ENCODE measurements around the gene KIT. TPM values are rescaled to one million over a fixed set of nuclear protein-coding genes. Genes with fewer than 3 reads are reported as not detected.

KIT gene
- total and polyA plus RNA-seq, 7 donors = 0.69 to 58.7 (median 31.0) TPM

DNA sequence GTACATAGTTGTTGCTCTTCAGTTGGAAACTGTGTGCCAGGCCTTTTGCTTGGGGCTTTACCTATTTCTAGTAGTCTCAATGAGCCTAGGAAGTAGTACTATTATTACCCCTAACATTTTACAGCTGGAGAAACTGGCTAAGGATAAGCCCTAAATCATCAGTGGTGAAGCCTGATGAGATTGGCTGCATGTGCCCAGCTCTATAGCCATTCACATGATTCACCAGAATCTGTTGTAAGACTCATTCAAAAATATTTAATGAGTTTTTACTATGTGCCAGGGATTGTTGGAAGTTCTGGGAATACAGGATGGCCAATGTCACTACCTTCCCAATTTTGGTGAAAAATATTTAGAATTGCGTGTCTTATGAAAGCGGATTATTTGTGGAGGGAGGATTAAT, 2.8 kb downstream of the KIT start:
- intact Hi-C loops (cut with DNase I) = no loop called here
- Histone ChIP-seq H3K36me3 (no peaks in the 10 kb centered on the region), H3K9me3 (no peaks in the 10 kb centered on the region), H3K27ac (no peak overlapping the region), H3K27me3 (peaks cover 24 to 79% (median 53%) of the 10 kb centered on the region in 3 donors), H3K4me1 (peaks cover 0 to 33% (median 31%) of the 10 kb centered on the region in 4 donors), H3K4me3 (peak overlapping the region in 1 of 4 donors; percentile 50)
- DNase-seq = no peak
- TF ChIP-seq EP300 (IDR thresholded peaks at IDR 0.05) = no peak
- TF ChIP-seq CTCF (IDR thresholded peaks at IDR 0.05) = no peak
- TF ChIP-seq POLR2A (IDR thresholded peaks at IDR 0.05) = no peak
- no peak for TF ChIP-seq POLR2AphosphoS5 (IDR thresholded peaks at IDR 0.05)
- 96 to 98% methylated on average over 2 of the region's 2 CpGs for WGBS, 2 donors

GRCh38 chr4:54661169-54661568, 3.4 kb downstream of the KIT start:
- Histone ChIP-seq H3K9me3 (no peaks in the 10 kb centered on the region), H3K4me3 (peak overlapping the region in 1 of 4 donors; percentile 8), H3K36me3 (no peaks in the 10 kb centered on the region), H3K27me3 (peaks cover 24 to 79% (median 53%) of the 10 kb centered on the region in 3 donors), H3K4me1 (peaks cover 0 to 33% (median 31%) of the 10 kb centered on the region in 4 donors), H3K27ac (no peak overlapping the region)
- no peak for TF ChIP-seq CTCF (IDR thresholded peaks at IDR 0.05)
- no peak for TF ChIP-seq POLR2A (IDR thresholded peaks at IDR 0.05)
- no peak for TF ChIP-seq EP300 (IDR thresholded peaks at IDR 0.05)
- TF ChIP-seq POLR2AphosphoS5 (IDR thresholded peaks at IDR 0.05) = no peak
- intact Hi-C loops (cut with DNase I) = no loop called here
- DNase-seq = no peak
- WGBS, 2 donors = 65 to 85% methylated on average over 5 of the region's 5 CpGs

DNA sequence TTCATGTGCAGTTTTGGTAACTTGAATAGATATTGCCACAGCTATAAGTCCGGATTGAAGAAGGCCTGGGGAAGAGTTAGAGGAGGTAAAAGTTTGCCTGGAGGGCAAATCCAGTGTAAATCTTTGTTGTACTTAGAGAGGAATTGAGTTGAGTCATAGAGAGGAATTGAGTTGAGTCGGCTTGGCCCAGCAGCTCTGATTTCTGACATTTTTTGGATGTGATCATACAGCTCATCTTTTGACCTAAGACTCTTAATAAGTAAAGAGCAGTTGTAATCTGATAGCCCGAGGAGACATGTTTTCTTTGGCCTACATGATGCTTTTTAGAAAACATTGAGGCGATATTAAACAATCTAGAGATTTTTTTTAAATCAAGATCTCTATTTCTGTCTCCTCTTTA, 3.9 kb downstream of the KIT start:
- 78 to 86% methylated on average over 4 of the region's 4 CpGs for WGBS, 2 donors
- intact Hi-C loops (cut with DNase I) = no loop called here
- peaks cover 24 to 79% (median 53%) of the 10 kb centered on the region in 3 donors for H3K27me3 ChIP-seq

GRCh38 chr4:54662123-54662522, 4.4 kb downstream of the KIT start:
- Histone ChIP-seq H3K27ac (no peak overlapping the region), H3K36me3 (no peaks in the 10 kb centered on the region), H3K4me1 (peaks cover 0 to 32% (median 29%) of the 10 kb centered on the region in 4 donors), H3K4me3 (peak overlapping the region in 1 of 4 donors; percentile 8), H3K27me3 (peaks cover 23 to 75% (median 53%) of the 10 kb centered on the region in 3 donors), H3K9me3 (no peaks in the 10 kb centered on the region)
- DNase-seq = no peak
- intact Hi-C loops (cut with DNase I) = no loop called here
- WGBS, 2 donors = 91 to 93% methylated on average over 3 of the region's 3 CpGs
- TF ChIP-seq CTCF (IDR thresholded peaks at IDR 0.05) (no peak), EP300 (IDR thresholded peaks at IDR 0.05) (no peak), POLR2AphosphoS5 (IDR thresholded peaks at IDR 0.05) (no peak), POLR2A (IDR thresholded peaks at IDR 0.05) (no peak)

More for the DNA sequence above, 3.9 kb downstream of the KIT start:
- no peak for DNase-seq
- H3K4me3 ChIP-seq = peak overlapping the region in 1 of 4 donors; percentile 8
- peaks cover 0 to 33% (median 31%) of the 10 kb centered on the region in 4 donors for H3K4me1 ChIP-seq
- no peaks in the 10 kb centered on the region for H3K36me3 ChIP-seq
- no peaks in the 10 kb centered on the region for H3K9me3 ChIP-seq
- TF ChIP-seq POLR2A (IDR thresholded peaks at IDR 0.05) (no peak), POLR2AphosphoS5 (IDR thresholded peaks at IDR 0.05) (no peak), CTCF (IDR thresholded peaks at IDR 0.05) (no peak), EP300 (IDR thresholded peaks at IDR 0.05) (no peak)
- H3K27ac ChIP-seq = no peak overlapping the region
